HCT116 (cell line): ENCODE results near the gene FES. TPM values are rescaled to one million over a fixed set of nuclear protein-coding genes. Genes with fewer than 3 reads are reported as not detected.

Experiments used
- ATAC-seq: fragments of 200-7000 bp; cut with Tn5 transposase; 2 replicates; pipeline ENCODE4 v1.9.1; 2020; ENCODE audit warnings: mild to moderate bottlenecking, moderate library complexity
- BruUV-seq: library from RNA; stranded (reverse); fragments of 400-500 nt; replicated peaks from 2 replicates; lab custom pipeline; 2021; lab: Mats Ljungman, UMichigan
- CTCF ChIA-PET: fragments of 300-600 bp; sonication (Branson Sonifier 250); formaldehyde crosslinking; loops from one replicate; lab custom pipeline; 2021; ENCODE audit warnings: antibody characterized with exemption; lab: Charles Lee
- POLR2A ChIA-PET: fragments of 300-600, 350-600 bp; sonication (Branson Sonifier 250); formaldehyde crosslinking; loops from one replicate; lab custom pipeline; 2021; ENCODE audit warnings: antibody characterized with exemption; lab: Charles Lee
- RAD21 ChIA-PET, 2 experiments: fragments of 300-600 bp; sonication (Branson Sonifier 250); formaldehyde crosslinking; loops; one replicate each; lab custom pipeline; 2023; ENCODE audit warnings: low total read pairs in 2 of 2; ENCODE audit not compliant: uncharacterized antibody in 2 of 2, unreplicated experiment in 2 of 2, low non-redundant PET in 1 of 2; lab: Charles Lee
- DNase-seq: peaks from one replicate; pipeline ENCODE4 v3.0.0-alpha.2; 2010; ENCODE audit warnings: low read depth, low spot score
- H2AFZ ChIP-seq: fragments of 200-600 bp; shearing (Covaris generic), sonication (generic); 2 replicates; pipeline ENCODE4 v1.6.1; 2017; ENCODE audit warnings: low read depth, mixed run types, mixed read lengths, antibody characterized with exemption, low read length; ENCODE audit not compliant: poor library complexity, severe bottlenecking
- H3K27ac ChIP-seq: 2 replicates; pipeline ENCODE4 v1.5.1; 2012; ENCODE audit warnings: low read depth, low read length
- H3K27me3 ChIP-seq: fragments of 200-600 bp; sonication (generic); 2 replicates; pipeline ENCODE4 v1.6.1; 2016; ENCODE audit warnings: mixed run types, low read length, mixed read lengths; ENCODE audit not compliant: insufficient read depth
- H3K36me3 ChIP-seq, 2 experiments: fragments of 200-500 bp in 1 of 2; fragments of 200-600 bp in 1 of 2; sonication (Bioruptor generic) in 1 of 2; sonication (generic) in 1 of 2; 2 replicates each; pipeline versions ENCODE4 v1.5.1 to v1.6.1; 2014 to 2016; ENCODE audit warnings: low read length in 2 of 2, inconsistent platforms in 1 of 2, mixed read lengths in 1 of 2, mixed run types in 1 of 2; ENCODE audit not compliant: insufficient read depth in 2 of 2, control insufficient read depth in 1 of 2
- H3K4me1 ChIP-seq, 2 experiments: fragments of 200-600 bp in 1 of 2; sonication (generic) in 1 of 2; 2 replicates each; pipeline versions ENCODE4 v1.5.1 to v1.6.1; 2012 to 2017; ENCODE audit warnings: low read length in 2 of 2, inconsistent platforms in 1 of 2, mild to moderate bottlenecking in 1 of 2, mixed read lengths in 1 of 2, mixed run types in 1 of 2, moderate library complexity in 1 of 2; ENCODE audit not compliant: insufficient read depth in 2 of 2, control insufficient read depth in 1 of 2
- H3K4me2 ChIP-seq: fragments of 200-600 bp; sonication (generic); 2 replicates; pipeline ENCODE4 v1.6.1; 2017; ENCODE audit warnings: mixed run types, low read length, mixed read lengths
- H3K4me3 ChIP-seq, 2 experiments: fragments of 200-600 bp in 1 of 2; sonication (generic) in 1 of 2; replicated peaks in 1 of 2; 2 replicates each; pipeline ENCODE4 v1.5.1; 2011 to 2016; ENCODE audit warnings: low read length in 2 of 2, control low read depth in 1 of 2, low read depth in 1 of 2, mild to moderate bottlenecking in 1 of 2, mixed read lengths in 1 of 2, mixed run types in 1 of 2
- H3K79me2 ChIP-seq: fragments of 200-600 bp; sonication (generic); 2 replicates; pipeline ENCODE4 v1.6.1; 2017; ENCODE audit warnings: mild to moderate bottlenecking, mixed run types, low read length, moderate library complexity, mixed read lengths; ENCODE audit not compliant: insufficient read depth
- H3K9ac ChIP-seq: fragments of 200-600 bp; sonication (generic); 2 replicates; pipeline ENCODE4 v1.6.1; 2016; ENCODE audit warnings: low read length, mixed read lengths
- H3K9me2 ChIP-seq: fragments of 200-600 bp; sonication (generic), shearing (Covaris generic); 2 replicates; pipeline ENCODE4 v1.6.1; 2017; ENCODE audit warnings: mixed run types, mild to moderate bottlenecking, moderate library complexity; ENCODE audit not compliant: insufficient read depth
- H3K9me3 ChIP-seq, 2 experiments: fragments of 200-500 bp in 1 of 2; fragments of 200-600 bp in 1 of 2; sonication (Bioruptor generic) in 1 of 2; sonication (generic) in 1 of 2; 2 replicates each; pipeline ENCODE4 v1.6.1; 2014 to 2017; ENCODE audit warnings: low read length in 2 of 2, mixed read lengths in 2 of 2, inconsistent platforms in 1 of 2, low read depth in 1 of 2, mild to moderate bottlenecking in 1 of 2, mixed run types in 1 of 2, moderate library complexity in 1 of 2; ENCODE audit not compliant: control insufficient read depth in 1 of 2, insufficient read depth in 1 of 2
- H4K20me1 ChIP-seq: fragments of 200-600 bp; sonication (generic), shearing (Covaris generic); 2 replicates; pipeline ENCODE4 v1.6.1; 2017; ENCODE audit warnings: mixed run types, mild to moderate bottlenecking, moderate library complexity; ENCODE audit not compliant: insufficient read depth
- CEBPB ChIP-seq: IDR thresholded peaks from 2 replicates; pipeline ENCODE4 v1.6.1; 2012; ENCODE audit warnings: low read depth
- ELF1 ChIP-seq: IDR thresholded peaks from 2 replicates; pipeline ENCODE4 v1.6.1; 2012; ENCODE audit warnings: low read depth, borderline replicate concordance
- EZH2 ChIP-seq: fragments of 200-600 bp; sonication (generic); IDR thresholded peaks from 2 replicates; pipeline ENCODE4 v1.6.1; 2017; ENCODE audit warnings: antibody characterized with exemption, mixed run types
- EZH2phosphoT487 ChIP-seq: fragments of 200-600 bp; IDR thresholded peaks from 2 replicates; pipeline ENCODE4 v1.6.1; 2018; ENCODE audit warnings: antibody characterized with exemption, borderline replicate concordance
- FOSL1 ChIP-seq: IDR thresholded peaks from 2 replicates; pipeline ENCODE4 v1.6.1; 2012; ENCODE audit warnings: low read depth
- POLR2A ChIP-seq: IDR thresholded peaks from 2 replicates; pipeline ENCODE4 v1.7.0; 2011; ENCODE audit warnings: borderline replicate concordance; ENCODE audit not compliant: insufficient read depth, insufficient read length; ENCODE audit errors: extremely low read depth
- POLR2AphosphoS5 ChIP-seq: IDR thresholded peaks from 2 replicates; pipeline ENCODE4 v1.6.1; 2011; ENCODE audit warnings: mild to moderate bottlenecking, low read depth, low read length, moderate library complexity
- RAD21 ChIP-seq: IDR thresholded peaks from 2 replicates; pipeline ENCODE4 v1.6.1; 2012; ENCODE audit warnings: low read depth, mild to moderate bottlenecking
- SIN3A ChIP-seq: IDR thresholded peaks from 2 replicates; pipeline ENCODE4 v1.6.1; 2012; ENCODE audit warnings: low read depth
- SP1 ChIP-seq: IDR thresholded peaks from 2 replicates; pipeline ENCODE4 v1.6.1; 2012; ENCODE audit warnings: low read depth
- SRF ChIP-seq: IDR thresholded peaks from 2 replicates; pipeline ENCODE4 v1.6.1; 2012; ENCODE audit warnings: low read depth
- TCF7L2 ChIP-seq: IDR thresholded peaks from 2 replicates; pipeline ENCODE4 v1.7.0; 2011; ENCODE audit warnings: borderline replicate concordance, inconsistent platforms; ENCODE audit not compliant: insufficient read depth, insufficient read length; ENCODE audit errors: extremely low read depth
- YY1 ChIP-seq: IDR thresholded peaks from 2 replicates; pipeline ENCODE4 v1.6.1; 2011; ENCODE audit warnings: low read length, low read depth, moderate library complexity, mild to moderate bottlenecking; ENCODE audit not compliant: insufficient replicate concordance; ENCODE audit errors: extremely low read depth
- ZNF274 ChIP-seq: fragments of 200-500 bp; sonication (Bioruptor generic); IDR thresholded peaks from 2 replicates; pipeline ENCODE4 v1.6.1; 2014; ENCODE audit warnings: mild to moderate bottlenecking, low read depth, low read length, inconsistent platforms
- intact Hi-C: fragments of 100-400 bp; cut with micrococcal nuclease; formaldehyde crosslinking; loops from 2 replicates; pipeline ENCODE4 v1.10.0; 2022
- total RNA-seq: library from RNA; stranded (reverse); gene quantifications from one replicate; pipeline ENCODE4 v1.2.1, GENCODE V29; 2021; ENCODE audit not compliant: unreplicated experiment
- TF ChIP-seq, protein P1 (sequence below): IDR thresholded peaks from 2 replicates; pipeline ENCODE4 v1.6.1; 2012
- TF ChIP-seq, protein P2 (sequence below): IDR thresholded peaks from 2 replicates; pipeline ENCODE4 v1.6.1; 2011; ENCODE audit warnings: mild to moderate bottlenecking, low read length, moderate library complexity; ENCODE audit not compliant: insufficient replicate concordance; ENCODE audit errors: extremely low read depth
- TF ChIP-seq, protein P3 (sequence below), 3 experiments: fragments of 200-600 bp in 1 of 3; sonication (generic) in 1 of 3; IDR thresholded peaks in 2 of 3; conservative IDR thresholded peaks in 1 of 3; 2 replicates each; pipeline ENCODE4 v1.5.1; 2012 to 2017; ENCODE audit warnings: low read depth in 2 of 3, low read length in 2 of 3, antibody characterized with exemption in 1 of 3, borderline replicate concordance in 1 of 3, control low read depth in 1 of 3, mild to moderate bottlenecking in 1 of 3, mixed read lengths in 1 of 3, mixed run types in 1 of 3, moderate library complexity in 1 of 3; ENCODE audit not compliant: insufficient read depth in 1 of 3

The FES gene
- total RNA-seq, 1 experiment from 2014 or later: 5.3 TPM

DNA sequence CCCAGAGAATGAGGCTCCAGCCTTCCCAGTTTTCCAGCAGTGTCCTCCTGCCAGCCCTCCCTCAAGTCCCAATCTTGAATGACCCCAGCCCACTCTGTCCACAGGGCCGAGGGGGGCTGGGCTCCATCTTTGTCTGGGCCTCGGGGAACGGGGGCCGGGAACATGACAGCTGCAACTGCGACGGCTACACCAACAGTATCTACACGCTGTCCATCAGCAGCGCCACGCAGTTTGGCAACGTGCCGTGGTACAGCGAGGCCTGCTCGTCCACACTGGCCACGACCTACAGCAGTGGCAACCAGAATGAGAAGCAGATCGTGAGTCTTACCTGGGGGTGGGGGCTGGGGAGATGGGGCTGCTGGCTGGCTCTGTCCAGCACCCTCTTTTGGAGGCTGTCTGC, 5.6 kb upstream of the FES start:
- H3K79me2 ChIP-seq: peaks cover 13% of the 10 kb centered on the region
- no peaks in the 10 kb centered on the region for H3K9me3 ChIP-seq
- H3K27ac ChIP-seq: no peak overlapping the region
- no peak for ATAC-seq
- H2AFZ ChIP-seq: no peak overlapping the region
- peaks cover 9% of the 10 kb centered on the region in 2 experiments for H3K4me1 ChIP-seq
- intact Hi-C loops: no loop called here
- peaks cover 10 to 11% of the 10 kb centered on the region in 2 experiments; a peak in 3 of 4 replicates for H3K36me3 ChIP-seq
- H3K4me3 ChIP-seq: no peak overlapping the region
- BruUV-seq: no TSS peak
- no peaks in the 10 kb centered on the region for H3K27me3 ChIP-seq
- ChIA-PET POLR2A (no interaction called here), CTCF (no interaction called here), RAD21 (no interaction called here)
- H3K9ac ChIP-seq: no peak overlapping the region
- no peaks in the 10 kb centered on the region for H3K9me2 ChIP-seq
- H4K20me1 ChIP-seq: no peaks in the 10 kb centered on the region
- no peak for TF ChIP-seq POLR2AphosphoS5
- TF ChIP-seq SRF: no peak
- no peak overlapping the region for H3K4me2 ChIP-seq
- DNase-seq: no peak

DNA sequence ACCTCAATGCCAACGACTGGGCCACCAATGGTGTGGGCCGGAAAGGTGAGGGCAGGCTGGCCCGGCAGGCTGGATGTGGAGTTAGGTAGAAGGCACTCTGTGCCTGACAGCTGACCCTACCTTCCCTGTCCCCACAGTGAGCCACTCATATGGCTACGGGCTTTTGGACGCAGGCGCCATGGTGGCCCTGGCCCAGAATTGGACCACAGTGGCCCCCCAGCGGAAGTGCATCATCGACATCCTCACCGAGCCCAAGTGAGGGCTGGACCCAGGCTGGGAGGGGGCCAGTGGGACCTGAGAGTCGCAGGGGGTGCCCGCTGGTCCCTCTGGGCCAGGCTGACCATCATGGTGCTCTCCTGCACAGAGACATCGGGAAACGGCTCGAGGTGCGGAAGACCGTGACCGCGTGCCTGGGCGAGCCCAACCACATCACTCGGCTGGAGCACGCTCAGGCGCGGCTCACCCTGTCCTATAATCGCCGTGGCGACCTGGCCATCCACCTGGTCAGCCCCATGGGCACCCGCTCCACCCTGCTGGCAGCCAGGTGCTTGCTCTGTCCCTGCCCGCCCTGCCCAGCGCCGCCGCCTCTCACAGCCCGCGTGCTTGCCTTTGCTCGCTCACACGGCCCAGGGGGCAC, 4.5 kb upstream of the FES start:
- Histone ChIP-seq H3K27ac (no peak overlapping the region), H3K27me3 (no peaks in the 10 kb centered on the region), H3K9me3 (no peaks in the 10 kb centered on the region), H2AFZ (no peak overlapping the region), H3K36me3 (peaks cover 10 to 11% of the 10 kb centered on the region in 2 experiments; a peak in 3 of 4 replicates), H3K4me3 (no peak overlapping the region), H3K9ac (no peak overlapping the region), H4K20me1 (no peaks in the 10 kb centered on the region), H3K9me2 (no peaks in the 10 kb centered on the region), H3K4me1 (no peaks in the 10 kb centered on the region; a peak in 1 of 4 replicates), H3K4me2 (no peak overlapping the region), H3K79me2 (0 out of 2 replicates have a peak, but pooled peaks cover 3% of the 10 kb centered on the region)
- no peak for ATAC-seq
- POLR2A ChIA-PET: no interaction called here
- DNase-seq: no peak
- CTCF ChIA-PET: no interaction called here
- intact Hi-C loops: no loop called here
- RAD21 ChIA-PET: no interaction called here
- BruUV-seq: no TSS peak
- TF ChIP-seq, protein P1, sequence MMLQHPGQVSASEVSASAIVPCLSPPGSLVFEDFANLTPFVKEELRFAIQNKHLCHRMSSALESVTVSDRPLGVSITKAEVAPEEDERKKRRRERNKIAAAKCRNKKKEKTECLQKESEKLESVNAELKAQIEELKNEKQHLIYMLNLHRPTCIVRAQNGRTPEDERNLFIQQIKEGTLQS: no peak
- TF ChIP-seq SRF: no peak
- TF ChIP-seq ZNF274: no peak
- TF ChIP-seq SIN3A: no peak
- TF ChIP-seq YY1: no peak
- TF ChIP-seq SP1: no peak
- TF ChIP-seq, protein P2, sequence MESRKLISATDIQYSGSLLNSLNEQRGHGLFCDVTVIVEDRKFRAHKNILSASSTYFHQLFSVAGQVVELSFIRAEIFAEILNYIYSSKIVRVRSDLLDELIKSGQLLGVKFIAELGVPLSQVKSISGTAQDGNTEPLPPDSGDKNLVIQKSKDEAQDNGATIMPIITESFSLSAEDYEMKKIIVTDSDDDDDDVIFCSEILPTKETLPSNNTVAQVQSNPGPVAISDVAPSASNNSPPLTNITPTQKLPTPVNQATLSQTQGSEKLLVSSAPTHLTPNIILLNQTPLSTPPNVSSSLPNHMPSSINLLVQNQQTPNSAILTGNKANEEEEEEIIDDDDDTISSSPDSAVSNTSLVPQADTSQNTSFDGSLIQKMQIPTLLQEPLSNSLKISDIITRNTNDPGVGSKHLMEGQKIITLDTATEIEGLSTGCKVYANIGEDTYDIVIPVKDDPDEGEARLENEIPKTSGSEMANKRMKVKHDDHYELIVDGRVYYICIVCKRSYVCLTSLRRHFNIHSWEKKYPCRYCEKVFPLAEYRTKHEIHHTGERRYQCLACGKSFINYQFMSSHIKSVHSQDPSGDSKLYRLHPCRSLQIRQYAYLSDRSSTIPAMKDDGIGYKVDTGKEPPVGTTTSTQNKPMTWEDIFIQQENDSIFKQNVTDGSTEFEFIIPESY: no peak
- no peak for TF ChIP-seq TCF7L2
- no peak for TF ChIP-seq RAD21
- no peak for TF ChIP-seq EZH2
- TF ChIP-seq FOSL1: no peak
- no peak for TF ChIP-seq EZH2phosphoT487
- TF ChIP-seq, protein P3, sequence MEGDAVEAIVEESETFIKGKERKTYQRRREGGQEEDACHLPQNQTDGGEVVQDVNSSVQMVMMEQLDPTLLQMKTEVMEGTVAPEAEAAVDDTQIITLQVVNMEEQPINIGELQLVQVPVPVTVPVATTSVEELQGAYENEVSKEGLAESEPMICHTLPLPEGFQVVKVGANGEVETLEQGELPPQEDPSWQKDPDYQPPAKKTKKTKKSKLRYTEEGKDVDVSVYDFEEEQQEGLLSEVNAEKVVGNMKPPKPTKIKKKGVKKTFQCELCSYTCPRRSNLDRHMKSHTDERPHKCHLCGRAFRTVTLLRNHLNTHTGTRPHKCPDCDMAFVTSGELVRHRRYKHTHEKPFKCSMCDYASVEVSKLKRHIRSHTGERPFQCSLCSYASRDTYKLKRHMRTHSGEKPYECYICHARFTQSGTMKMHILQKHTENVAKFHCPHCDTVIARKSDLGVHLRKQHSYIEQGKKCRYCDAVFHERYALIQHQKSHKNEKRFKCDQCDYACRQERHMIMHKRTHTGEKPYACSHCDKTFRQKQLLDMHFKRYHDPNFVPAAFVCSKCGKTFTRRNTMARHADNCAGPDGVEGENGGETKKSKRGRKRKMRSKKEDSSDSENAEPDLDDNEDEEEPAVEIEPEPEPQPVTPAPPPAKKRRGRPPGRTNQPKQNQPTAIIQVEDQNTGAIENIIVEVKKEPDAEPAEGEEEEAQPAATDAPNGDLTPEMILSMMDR (IDR thresholded peaks at IDR 0.05 in 2 of 3, conservative IDR thresholded peaks at IDR 0.05 in 1 of 3; ENCODE audit: borderline replicate concordance in 1 of 3, insufficient read depth in 1 of 3, low read depth in 2 of 3, low read length in 2 of 3): no peak
- no peak for TF ChIP-seq POLR2A
- no peak for TF ChIP-seq ELF1
- TF ChIP-seq CEBPB: no peak
